NB4 (cell line): ENCODE results near the gene ADCY2.

Experiments used
- CTCF ChIP-seq: IDR thresholded peaks from one replicate; pipeline ENCODE4 v1.5.1; 2012; ENCODE audit warnings: low read depth, low read length
- MAX ChIP-seq: IDR thresholded peaks from 2 replicates; pipeline ENCODE4 v1.6.1; 2011; ENCODE audit warnings: low read depth, low read length
- POLR2A ChIP-seq: IDR thresholded peaks from 2 replicates; pipeline ENCODE4 v1.6.1; 2011; ENCODE audit warnings: mild to moderate bottlenecking; ENCODE audit not compliant: insufficient read length; ENCODE audit errors: extremely low read depth

- TF ChIP-seq CTCF = no peak
- TF ChIP-seq POLR2A = no peak
- no peak for TF ChIP-seq MAX
Observed at GRCh38 chr5:7468742-7469141, 72.8 kb downstream of the ADCY2 start.
